AG20443 (cell line): Measurements from ENCODE around the gene DELE1.

Experiments
- DNase-seq: peaks from one replicate; pipeline ENCODE4 v3.0.0; 2012; ENCODE audit warnings: low spot score, mixed read lengths

The DELE1 gene

GRCh38 chr5:141923448-141924313 lies at the start of gene DELE1:
TSS of gene DELE1 (plus strand) at chr5:141923871. CDS start at chr5:141923942, 71 bp downstream.
- DNase-seq, result peak; percentile 96

DNA sequence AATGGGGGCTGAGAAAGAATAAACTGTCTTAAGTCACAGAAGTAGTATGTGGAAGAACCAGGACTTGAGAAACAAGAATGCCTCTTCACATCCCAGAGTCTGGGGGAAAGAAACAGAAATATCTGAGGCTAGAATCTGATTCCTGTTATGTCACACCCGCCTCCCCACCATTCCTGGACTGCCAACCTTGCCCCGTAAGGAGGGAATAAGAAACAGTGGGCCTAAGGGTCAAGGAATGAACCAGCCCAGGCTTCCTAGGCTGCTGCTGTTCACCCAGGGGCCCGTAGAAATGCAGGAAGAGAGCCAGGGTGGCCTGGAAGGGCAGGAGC lies 49.8 kb upstream of the DELE1 start:
- no peak for DNase-seq

GRCh38 chr5:141874262-141874964 lies 49.3 kb upstream of the DELE1 start:
- DNase-seq, result no peak

- no peak for DNase-seq
These were observed 48.5 kb upstream of the DELE1 start for GRCh38 chr5:141875022-141875740.

- DNase-seq, result no peak
These were observed 47.7 kb upstream of the DELE1 start for GRCh38 chr5:141875795-141876627.

DNA sequence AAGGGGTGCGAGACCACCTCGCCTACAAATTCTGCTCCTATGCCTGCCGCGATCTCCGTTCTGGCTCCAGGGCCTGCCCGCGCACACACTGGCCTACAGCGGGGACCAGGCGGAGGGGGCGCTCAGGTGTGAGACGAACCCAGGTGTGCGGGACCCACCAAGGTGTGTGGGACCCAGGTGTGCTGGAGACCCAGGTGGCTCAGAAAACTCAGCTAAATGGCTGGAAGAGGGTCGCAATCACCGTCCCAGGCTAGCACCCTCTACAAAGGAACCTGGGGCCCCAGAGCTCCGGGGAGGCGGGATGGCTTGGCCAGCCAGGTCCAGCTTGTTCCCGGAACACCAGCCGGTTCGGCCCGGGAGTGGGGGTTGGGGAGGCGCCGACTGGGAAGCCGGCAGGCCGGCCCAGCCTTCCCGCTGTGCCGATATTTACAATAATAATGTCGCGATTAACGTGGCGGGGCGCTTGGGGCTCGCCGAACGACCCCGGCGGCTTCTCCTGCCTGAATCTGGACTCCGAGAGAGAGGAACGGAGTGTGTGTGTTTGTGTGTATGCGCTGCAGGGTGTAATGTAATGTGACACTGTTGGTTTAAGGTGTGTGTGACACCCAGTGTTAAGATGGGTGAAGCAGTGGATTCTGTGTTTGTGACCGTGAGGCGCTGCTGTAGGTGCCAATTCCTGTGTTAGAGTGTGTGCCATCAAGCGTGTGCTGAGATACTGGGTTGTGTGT lies 46.9 kb upstream of the DELE1 start:
- DNase-seq, result no peak

GRCh38 chr5:141877356-141878185 lies 46.1 kb upstream of the DELE1 start:
- no peak for DNase-seq

GRCh38 chr5:141878186-141878710 lies 45.4 kb upstream of the DELE1 start, which contains the start of gene PCDH1:
TSS of gene PCDH1 (minus strand) at chr5:141878410. CDS start at chr5:141878262, 148 bp downstream.
- peak; percentile 60 for DNase-seq

GRCh38 chr5:141878711-141879425 lies 44.8 kb upstream of the DELE1 start:
- peak; percentile 85 for DNase-seq

DNA sequence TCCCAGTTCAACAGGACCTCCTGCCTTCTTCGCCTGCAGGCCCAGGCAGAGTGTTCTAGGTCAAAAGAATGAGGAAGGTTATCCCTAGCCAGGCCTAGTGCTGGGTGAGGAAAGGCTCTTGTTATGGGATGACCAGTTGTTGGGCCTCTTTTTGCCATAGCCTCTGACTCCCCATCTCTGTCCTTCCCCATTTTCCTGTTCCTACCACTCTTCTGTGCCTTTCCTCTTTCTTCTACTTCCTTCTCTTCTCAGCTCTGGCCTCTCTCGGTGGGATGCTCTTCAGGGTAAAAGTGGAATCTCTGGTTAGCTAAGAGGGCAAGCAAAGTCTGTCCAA lies 44.3 kb upstream of the DELE1 start:
- no peak for DNase-seq

GRCh38 chr5:141879941-141880738 lies 43.5 kb upstream of the DELE1 start:
- DNase-seq, result no peak

DNA sequence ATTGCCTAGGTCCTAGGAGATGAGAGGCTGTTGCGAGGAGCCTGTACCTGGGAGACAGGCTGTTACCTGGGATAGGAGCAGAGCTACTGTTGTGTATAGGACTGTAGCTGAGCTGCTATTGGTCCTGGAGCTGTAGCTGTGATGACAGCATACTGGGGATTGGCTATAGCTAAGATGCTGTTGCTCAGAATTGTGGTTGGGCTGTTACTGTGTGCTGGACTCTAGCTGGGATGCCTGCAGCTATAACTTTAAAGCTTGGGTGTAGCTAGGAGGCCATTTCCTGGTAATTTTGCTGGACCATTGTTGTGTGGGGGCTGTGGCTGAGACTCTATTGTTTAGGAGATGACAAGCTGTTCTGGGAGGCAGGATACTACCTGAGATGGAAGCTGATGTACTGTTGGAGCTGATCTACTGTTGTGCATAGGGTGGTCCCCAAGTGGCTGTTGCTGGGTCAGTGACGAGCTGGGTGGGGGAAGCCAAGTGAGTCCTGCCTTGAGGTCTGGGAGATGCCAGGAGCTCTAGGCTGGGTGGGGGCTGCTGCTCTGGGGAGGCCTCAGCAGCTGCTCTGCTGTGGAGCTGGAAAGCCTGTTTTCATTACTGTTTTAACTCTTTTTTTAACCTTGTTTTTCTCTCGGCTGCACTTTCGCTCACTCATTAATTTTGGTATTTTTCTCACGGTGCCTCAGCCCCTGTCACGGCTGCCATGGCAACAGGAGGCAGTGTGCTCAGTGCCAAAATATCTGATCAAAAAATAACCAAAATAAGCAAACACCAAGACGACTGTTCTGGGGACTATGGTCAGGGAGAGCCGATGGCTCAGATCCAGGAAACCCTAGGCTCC lies 42.5 kb upstream of the DELE1 start:
- no peak for DNase-seq

GRCh38 chr5:141881886-141882285 lies 41.8 kb upstream of the DELE1 start:
- DNase-seq, result no peak

DNA sequence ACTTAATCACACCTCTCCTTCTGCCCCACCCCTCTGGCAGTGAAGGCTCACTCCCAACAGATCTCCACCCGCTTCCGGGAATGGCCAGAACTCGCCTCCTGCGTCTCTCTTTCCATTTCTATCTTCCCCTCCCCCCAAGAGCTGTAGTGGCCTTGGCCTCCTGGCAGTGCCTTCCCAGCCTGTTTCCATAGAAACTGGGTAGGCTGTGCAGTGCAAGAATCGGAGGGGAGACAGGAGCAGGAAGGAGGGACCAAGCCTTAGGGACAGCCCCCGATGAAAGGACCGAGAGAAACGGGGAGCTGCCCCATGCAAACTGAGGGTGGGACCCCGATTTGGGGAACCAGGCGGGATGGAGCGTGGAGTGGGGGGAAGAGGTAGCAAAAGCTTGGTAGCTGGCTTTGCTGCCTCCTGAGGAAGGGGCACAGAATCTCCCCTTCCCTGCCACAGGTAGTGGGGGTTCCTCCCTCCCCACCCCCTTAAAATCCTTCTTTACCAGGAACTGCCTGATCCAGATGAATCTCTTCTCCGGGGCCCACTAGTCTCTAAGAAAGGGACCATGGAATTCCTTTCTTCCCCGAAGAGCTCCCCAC lies 41.0 kb upstream of the DELE1 start:
- no peak for DNase-seq

DNA sequence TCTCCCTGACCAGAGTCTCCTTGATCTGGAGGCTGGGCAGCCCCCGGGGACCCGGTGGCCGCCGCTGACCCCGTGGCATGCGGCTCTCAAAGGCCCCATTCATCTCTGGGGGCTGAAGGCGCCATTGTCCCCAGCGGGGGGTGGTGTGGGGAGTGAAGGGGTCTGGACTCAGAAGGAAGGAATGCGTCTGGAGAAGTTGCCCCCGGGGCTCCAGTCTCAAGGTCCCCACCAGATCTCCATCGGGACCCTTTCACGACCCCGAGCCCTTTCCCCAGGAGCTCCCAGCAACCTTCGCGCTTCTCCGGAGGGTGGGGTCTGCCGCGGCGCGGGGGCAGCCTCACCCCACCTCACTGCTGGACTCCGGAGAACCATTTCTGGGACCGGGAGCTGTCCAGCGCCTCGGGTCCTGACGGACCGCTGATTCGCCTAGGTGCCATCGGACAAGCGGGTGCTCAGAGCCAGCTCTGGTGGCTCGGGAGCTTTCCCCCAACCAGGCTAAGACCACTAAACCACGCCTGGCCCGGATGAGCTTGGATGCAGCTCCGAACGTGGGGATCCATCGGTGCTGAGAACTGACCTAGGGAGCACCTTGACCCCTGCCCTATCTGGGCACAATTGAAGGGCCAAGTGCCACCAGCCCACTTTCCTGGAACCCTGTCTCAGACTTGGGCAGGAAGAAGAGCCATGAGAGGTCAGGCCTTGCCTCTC lies 40.3 kb upstream of the DELE1 start:
- peak; percentile 70 for DNase-seq

DNA sequence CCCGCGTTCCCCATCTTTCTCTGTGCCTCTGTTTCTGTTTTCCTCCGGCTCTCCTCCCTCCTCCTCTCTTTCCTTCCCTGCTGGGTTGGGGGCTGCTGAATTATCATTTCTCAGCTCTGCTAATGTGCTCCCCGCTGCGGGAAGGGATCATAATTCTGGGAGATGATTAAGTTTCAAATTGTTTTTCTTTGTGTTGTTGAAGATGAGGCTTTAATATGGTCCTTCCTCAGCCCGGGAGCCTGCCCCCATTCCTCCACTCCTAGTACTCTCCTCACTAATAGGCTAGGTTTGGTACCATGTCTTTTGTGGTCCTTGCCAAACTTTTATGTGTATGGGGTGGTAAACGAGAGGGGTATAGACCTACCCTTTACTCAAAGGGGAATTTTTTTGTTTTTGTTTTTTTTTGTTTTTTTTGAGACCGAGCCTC lies 39.8 kb upstream of the DELE1 start:
- DNase-seq, result no peak
